NCI-H1105 treated with DMSO at 0.1 percent for 48 hours (cell line): ENCODE results near the gene PRR15L.
"Not testable (repeated sequence)": the region's sequence is repeated elsewhere in the genome, so short reads cannot be mapped to it uniquely, and the experiment has no call there.

Source experiments
- DNase-seq: peaks from one replicate; lab custom pipeline; 2025; lab: John Stamatoyannopoulos, UW

Gene PRR15L

GRCh38 chr17:47957591-47958490, at the start of gene PRR15L:
Gene PRR15L (minus strand): TSS chr17:47957883. CDS start chr17:47953234, 4,649 bp downstream.
- peak; percentile 96 for DNase-seq

DNA sequence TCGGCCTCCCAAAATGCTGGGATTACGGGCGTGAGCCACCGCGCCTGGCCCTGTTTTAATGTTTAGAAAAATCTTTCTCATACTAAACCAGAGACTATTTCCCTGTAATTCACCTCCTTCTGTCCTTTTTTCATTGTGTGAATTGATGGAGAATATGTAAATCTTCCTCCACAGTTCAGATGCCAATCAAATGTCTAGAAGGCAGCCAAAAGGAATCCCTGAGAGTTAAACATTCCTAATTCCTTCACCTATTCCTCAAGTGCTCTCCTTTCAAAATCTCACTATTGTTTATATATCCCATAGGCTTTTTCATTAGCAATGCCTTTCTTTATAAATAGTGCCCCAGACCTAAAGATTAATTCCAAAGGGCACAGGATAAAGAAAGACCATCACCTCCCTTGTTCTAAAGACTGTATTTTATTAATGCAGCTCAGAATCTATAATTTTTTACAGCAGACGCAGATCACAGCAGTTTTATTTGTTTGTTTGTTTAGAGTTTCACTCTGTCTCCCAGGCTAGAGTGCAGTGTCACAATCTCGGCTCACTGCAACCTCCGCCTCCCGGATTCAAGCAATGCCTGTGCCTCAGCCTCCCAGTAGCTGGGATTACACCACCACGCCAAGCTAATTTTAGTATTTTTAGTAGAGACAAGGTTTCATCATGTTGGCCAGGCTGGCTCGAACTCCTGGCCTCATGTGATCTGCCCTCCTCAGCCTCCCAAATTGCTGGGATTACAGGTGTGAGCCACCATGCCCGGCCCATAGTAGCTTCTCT, 49.4 kb upstream of the PRR15L start:
- no peak for DNase-seq

DNA sequence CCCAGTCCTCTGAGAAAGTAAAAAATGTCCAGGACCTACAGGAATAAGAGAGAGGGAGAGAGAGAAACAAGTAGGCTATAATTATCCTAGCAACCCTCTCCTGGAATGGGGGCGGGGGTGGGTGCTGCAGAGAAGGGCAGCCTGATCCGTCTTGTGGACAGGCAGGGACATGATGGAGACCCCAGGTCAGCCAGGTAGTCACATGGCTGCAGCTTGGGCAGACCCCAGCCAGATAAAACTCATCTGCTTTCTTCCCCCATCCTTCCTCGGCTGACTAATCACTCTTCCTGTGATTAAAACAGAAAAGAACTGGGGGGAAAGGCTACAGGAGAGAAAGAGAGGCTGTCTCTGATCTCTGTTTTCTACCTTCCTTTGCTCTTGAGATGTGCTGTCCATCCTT, 47.3 kb upstream of the PRR15L start:
- DNase-seq: peak; percentile 28

DNA sequence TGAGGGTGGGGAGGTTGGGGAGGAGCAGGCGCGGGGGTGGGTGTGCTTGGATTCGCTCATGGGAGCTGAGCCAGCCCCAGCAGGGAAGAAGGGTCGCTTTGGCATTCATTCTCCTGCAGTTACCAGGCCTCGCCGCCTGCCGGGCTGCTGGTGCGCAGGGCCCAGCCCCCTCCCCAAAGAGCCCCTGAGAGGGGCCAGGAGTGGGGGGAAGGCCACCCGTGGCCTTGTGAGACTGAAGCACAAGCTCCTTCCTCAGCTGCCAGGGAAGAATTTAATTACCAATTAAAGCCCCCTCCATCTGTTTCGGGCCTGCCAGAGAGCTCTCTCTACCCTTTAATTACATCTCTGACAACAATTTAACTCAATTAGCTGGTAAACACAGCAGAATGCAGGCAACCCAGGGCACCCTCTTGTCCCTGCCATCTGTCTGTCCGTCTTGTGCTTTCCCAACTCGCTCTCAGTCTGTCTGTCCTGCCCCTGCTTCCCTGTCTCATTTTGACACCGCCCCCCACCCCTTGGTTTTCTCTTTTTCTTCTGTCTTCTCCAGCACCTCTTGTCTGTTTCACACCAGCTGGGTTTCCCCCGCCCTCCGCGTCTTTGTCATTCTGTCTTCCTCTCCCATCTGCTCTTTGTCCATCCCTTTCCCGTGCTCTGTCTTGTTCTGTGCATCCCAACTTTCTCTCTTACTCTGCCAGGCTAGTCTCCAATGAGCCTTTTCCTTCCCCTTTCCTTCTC, 45.9 kb upstream of the PRR15L start:
- peak; percentile 96 for DNase-seq

- peak; percentile 79 for DNase-seq
Measured at GRCh38 chr17:48002916-48003416, 45.3 kb upstream of the PRR15L start.

GRCh38 chr17:48002266-48002915, 44.7 kb upstream of the PRR15L start:
- no peak for DNase-seq

GRCh38 chr17:48001657-48002056, 44.0 kb upstream of the PRR15L start:
- DNase-seq: not testable (repeated sequence)

GRCh38 chr17:48001197-48001596, 43.5 kb upstream of the PRR15L start:
- DNase-seq: no peak

DNA sequence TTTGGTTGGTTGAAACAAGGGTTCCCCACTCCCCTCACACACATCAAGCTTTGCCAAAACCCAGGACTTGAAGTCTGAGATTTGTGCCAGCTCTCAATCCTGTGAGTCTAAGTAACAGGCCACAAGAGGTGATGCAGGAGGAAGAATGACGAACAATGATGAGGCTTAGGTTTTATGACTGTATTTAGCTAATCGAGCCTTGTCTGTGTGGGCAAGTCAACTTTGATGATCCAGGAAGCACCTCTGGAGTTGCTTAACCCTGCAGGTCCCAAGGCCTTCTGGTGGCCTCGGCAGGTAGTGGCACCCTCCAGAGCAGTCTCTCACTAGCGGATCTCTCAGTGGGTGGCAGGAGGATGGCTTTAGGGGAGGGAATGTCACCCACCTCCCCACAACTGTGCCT, 41.9 kb upstream of the PRR15L start:
- no peak for DNase-seq

- DNase-seq: no peak
Measured at GRCh38 chr17:47998044-47998443, 40.4 kb upstream of the PRR15L start.

DNA sequence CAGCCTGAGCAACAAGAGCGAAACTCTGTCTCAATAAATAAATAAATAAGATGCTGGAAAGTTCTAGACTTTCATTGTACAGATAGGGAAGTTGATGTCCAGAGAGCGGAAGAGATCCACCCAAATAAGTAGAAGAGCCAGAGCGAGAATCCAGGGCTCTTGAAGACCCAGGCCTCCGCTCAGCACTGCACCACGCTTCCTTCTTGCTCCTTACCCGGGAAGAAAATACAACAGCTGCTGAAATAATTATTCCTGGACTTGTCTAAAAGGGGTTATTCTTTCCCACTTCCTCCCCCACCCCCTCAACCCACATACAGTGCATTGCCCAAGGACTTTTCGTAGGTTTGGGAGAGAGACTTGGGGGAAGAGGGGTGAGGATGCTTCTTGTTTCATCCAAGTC, 39.9 kb upstream of the PRR15L start:
- no peak for DNase-seq

DNA sequence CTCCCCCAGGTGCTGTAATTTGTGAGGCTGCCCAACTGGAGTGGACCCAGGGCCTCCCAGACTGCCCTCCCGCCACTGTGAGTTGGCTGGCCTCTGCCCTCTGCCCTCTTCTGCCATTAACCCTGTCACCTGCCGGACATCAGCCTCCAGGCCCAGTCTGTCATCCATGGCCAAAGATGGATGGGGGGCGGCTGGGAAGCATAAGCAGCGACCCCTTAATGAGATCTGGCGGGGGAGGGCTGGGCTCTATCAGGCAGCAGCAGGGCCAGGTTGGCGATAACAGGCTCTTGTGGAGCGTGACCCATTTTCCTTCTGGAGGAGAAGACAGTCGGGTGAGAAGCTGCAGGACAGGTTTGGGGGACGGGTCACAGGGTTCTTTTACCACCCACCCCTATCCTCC, 38.5 kb upstream of the PRR15L start:
- DNase-seq: no peak

DNA sequence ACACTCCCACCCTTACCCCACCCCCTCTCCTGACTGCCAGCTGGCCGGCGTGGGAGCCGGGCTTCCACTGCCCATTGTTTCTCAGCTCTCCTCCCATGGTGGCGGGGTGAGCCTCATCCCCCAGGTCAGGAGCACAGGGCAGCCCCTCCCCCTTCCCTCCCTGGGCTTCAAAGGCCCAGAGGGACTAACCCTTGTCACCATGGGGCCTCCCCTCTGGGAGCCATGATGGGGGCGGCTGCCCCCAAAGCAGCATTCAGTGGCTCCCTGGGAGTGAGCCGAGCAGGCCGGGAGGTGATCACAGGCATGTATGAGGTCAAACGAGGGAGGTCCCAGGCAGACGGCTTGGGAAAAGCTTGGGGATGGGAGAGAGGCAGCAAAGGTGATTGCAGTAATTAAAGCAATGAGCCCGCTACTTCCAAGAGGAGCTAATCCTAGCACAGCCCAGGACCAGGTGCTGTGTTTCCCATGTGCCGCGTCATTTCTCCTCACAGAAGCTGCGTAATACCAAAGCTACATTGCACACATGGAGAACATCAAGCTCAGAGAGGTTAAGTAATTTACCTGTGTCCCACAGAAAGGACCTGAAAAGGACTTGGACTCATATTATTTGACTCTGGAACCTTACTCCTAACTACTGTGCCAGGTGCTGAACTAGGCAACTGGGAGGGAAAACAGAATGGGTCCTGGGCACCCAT, 37.7 kb upstream of the PRR15L start:
- no peak for DNase-seq

DNA sequence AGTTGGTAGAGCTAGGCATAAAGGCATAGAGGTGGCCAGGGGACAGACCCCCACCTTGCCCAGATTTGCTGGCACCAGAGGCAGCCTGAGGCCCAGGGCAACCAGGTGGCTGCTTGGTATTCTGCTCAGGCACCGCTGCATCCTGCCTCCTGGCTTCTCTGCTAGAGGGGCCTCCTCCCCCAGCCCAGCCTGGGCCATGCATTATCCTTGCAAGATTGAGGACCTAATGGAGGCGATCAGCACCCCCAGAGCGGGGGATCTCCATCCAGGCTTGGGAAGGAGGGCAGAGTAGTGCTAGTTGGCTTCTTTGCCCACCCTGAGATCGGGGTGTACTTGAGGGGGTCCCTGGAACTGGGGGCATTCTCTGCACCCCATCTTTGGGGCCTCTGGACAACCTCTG, 37.0 kb upstream of the PRR15L start:
- DNase-seq: no peak

DNA sequence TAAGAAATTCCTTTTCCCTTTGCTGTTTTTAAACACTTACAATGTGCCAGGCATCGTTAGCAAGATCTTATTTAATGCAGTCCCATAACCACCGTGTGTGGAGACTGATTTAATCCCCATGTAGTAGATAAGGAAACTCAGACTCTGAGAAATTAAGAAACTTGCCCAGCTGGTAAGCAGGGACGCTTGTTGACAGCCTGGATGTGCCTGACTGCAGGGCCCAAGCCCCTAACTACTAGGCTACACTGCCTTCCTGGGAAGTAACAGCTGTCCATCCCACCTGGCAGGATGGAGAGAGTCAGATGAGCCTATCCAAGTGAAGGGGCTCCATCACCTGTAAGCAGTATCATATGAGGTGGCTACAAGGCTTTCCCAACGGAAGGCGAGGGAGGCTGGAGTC, 36.3 kb upstream of the PRR15L start:
- no peak for DNase-seq

DNA sequence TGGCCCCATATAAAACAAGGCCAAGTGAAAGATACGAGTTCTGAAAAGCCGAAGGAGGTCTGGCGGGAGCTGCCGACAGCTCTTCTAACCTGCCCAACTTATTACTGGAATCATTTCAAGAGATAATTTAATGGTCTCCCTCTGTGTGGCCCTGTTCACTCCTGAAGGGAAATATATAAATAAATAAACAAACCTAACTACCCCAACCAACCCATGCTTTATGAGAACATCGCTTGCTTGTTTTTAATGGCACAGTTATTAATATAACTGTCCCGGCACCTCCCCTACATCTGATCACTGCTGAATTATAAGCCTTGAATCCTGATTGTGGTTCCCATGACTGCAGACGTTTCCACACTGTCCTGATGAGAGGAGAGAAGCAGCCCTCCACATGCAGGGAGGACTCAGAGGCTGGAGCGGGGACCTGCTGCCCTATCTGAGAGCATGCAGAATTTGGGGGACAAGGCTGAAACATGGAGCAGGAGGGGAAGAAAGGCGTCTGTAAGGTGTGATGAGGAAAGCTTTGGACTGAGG, 35.4 kb upstream of the PRR15L start:
- DNase-seq: no peak

DNA sequence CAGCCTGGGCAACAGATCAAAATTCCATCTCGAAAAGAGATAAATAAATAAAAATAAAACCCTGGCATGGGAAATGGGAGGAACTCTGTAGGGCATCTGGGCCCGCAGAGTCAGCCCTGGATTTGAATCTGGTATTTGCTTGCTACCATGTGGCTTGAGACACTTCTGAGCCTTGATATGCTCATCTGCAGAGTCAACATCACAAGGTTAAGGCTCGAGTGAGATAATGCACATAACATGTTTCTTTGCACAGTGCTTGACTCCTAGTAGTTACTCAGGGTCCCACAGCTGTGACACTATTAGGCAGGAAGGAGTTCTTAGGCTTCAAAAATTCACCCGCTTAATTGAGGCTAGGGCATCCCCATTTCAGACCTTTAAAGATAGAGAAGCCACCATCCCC, 34.5 kb upstream of the PRR15L start:
- DNase-seq: no peak

GRCh38 chr17:47990962-47991731, 33.5 kb upstream of the PRR15L start:
- DNase-seq: no peak

DNA sequence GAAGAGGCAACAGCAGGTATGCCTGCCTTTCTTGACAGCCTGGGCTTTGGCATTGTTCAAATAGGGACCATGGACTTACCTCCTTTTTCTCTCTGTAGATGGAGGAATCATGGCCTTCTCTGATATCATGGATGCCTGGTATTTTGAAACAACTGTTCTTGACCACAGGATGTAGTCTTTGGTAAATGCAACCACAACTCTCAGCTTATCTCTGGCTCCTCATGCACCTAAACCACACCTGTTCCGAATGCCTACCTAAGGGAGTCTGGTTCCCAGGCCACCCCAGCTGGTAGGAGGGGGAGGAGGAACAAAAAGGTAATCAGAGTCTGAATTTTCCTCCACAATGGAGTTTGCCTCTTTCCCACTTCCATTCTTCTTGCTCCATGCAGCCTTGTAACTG, 32.0 kb upstream of the PRR15L start:
- DNase-seq: no peak

GRCh38 chr17:47989159-47989558, 31.5 kb upstream of the PRR15L start:
- no peak for DNase-seq
